HG03432 (cell line): ENCODE measurements around the gene DHX32.

ENCODE experiments used
- ATAC-seq: cut with Tn5 transposase; IDR thresholded peaks from one replicate; pipeline ENCODE4 v1.9.1; 2021; ENCODE audit warnings: mild to moderate bottlenecking, moderate library complexity; ENCODE audit not compliant: unreplicated experiment

The DHX32 gene

DNA sequence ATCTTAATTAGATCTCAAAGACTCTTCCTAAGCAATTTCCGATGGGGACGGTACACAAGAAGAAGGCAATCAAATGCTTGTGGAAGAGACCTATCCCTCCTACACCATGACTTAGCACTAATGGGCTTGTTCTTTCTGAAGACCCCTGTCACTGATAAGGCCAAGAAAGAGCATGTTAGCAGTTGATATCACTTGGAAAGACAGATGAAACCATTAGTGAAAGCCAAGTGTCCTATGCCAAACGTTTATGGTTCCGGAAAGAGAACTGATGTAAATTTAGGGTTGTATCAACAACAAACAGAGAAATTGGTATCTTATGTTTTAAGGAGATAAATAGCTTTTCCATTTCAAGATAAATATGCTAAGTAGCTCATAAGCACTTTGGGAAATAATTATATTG, 64.5 kb downstream of the DHX32 start:
- no peak for ATAC-seq

- no peak for ATAC-seq
Observed at GRCh38 chr10:125815764-125816163, 65.3 kb downstream of the DHX32 start.

DNA sequence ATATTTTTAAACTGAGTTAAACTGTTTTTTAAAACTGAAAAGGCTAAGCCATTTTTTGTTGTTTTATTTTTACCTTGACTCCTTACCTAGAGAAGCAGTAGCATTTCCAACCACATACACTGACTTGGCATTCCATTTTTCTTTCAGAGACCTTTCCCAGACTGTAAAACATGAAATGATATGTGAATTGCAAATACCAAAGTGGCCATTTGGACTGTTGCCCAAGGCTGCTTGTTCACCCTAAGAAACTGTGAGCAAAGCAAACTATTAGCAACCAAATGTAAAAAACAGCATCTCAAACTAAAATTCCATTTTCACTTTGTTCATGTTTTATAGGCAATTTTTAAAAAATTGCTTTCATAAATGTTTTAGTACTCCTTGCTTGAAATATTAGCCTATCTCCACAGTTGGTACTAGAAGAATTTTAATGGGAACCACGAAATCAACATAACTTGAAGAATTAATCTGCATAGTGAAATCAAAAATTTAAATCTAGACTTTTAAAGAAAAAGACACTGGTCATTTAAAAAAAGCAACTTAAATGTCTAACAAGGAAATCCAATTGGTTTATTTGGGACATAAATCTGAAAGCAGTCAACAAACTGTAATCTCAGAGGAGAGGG, 68.9 kb downstream of the DHX32 start:
- no peak for ATAC-seq

- ATAC-seq: no peak
Observed at GRCh38 chr10:125811251-125811650, 69.8 kb downstream of the DHX32 start.

DNA sequence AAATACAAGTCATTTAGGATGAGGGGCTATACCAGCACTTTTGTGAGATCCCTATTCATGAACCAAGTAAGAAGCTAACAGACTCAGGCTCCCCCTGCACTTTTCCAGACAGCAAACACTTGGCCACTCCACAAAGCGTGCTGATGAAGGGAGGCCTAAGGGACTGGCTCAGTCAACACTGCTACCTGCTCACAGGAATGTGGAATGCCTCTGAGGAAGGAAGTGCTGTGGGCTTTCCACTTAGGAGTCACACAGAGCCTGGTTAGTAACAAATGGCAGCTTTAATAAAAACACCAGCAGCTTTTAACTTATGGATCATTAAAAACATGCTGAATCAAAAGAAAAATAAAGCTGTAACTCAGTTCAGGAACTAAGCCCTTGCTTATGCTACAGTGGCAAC, 73.0 kb downstream of the DHX32 start:
- ATAC-seq: no peak

DNA sequence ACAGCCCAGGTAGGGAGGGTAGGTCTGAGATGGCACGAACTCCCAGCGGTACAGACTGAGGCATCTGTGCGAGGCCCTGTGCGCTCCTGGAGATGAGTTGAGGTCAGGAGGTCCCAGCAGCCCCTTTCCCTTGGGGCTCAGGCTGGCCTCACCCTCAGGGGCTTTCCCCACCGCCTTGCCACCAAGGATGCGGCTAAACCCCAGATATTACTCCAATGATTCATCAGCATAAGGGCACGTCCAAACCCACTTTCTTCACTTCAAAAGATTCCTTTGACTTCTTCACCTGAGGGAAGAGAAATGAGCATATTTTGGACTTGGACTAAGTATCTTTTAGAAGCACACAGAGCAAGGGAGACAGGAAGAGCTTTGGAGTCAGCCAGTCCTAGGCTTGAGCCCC, 78.4 kb downstream of the DHX32 start:
- ATAC-seq: no peak

DNA sequence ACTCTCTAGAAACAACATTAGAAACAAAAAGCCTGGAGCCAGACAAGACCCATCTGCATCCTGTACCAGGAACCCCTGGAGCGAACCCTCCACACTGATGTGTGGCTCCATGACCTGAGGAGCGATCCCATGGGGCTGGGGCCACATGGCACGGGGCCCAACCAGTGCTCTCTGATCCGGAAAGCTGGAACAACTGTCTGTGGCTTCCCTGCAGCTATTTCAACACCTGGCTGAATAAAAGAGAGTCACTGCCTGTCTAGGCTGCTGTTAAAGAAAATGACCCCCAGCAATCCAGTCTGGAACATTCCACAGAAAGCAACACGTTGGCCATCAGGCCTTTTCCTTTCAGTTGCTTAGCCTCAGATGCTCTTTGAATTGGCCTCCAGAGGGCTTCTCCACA, 79.0 kb downstream of the DHX32 start:
- no peak for ATAC-seq

- ATAC-seq: no peak
Observed at GRCh38 chr10:125801574-125801973, 79.5 kb downstream of the DHX32 start.

DNA sequence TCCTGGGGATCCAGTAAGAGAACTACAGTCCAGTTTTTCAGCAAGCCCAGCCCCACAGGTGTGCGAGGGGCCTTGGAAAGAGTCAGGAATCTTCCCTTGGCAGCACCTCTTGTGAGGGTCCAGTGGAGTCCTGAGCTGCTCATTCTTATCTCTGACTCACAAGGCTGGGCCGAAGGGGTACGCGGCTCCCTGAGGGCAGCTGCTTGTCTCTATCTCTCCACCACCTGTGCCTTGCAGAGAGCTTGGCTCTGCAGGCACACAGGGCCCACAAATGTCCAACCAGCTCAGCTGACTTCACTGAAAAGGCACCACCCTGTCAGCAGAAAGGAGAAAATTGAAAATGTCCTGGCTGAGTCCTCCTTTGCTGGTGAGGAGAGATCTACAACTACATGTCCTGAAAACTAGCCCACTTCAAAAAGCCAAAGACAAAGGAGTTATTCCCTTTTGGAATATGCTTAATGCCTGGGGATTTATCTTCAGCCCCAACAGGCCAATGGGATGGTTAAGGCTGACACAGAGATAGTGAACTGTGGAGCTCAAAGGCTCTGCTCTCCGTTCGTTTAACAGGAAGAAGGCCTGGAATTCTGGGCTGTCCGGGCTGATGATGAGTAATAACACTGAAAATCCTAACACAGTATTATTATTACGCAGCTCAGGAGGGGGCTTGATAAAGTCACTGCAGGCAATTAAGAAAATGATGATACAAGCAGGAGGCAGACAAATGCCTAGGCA, 81.5 kb downstream of the DHX32 start:
- no peak for ATAC-seq

DNA sequence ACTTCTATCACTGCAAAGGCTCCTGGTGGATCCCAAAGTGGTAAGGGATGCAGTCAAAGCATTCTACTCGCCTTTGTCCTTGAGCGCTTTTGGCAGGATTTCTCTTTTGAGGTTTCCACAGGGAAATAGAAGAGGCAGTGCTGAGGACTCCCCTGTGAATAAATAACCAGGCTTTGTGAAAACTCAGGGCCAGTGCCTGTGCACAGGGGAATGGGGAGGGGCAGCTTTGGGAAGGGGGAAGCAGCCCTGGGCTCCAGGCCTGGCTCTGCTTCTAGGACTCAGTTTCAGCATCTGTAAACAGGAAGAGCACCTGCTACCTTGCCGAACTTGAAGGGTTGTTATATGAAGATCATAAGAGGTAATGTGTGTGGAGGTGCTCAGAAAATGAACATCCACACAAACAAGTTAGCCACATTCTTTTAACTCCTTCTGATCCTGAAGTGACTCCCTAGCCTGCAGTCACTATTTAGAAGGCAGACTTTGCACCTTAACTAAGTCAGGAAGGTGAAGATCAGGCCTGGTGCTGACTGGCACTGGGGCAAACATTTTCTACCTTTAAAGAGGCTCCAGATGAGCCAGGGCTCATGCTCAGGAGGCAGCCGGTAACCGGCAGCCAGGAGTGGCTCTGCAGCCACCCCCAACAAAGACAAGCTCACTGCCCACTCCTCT, 83.0 kb downstream of the DHX32 start:
- ATAC-seq: no peak

GRCh38 chr10:125797424-125797823, 83.7 kb downstream of the DHX32 start:
- no peak for ATAC-seq

- ATAC-seq: no peak
Observed at GRCh38 chr10:125795637-125796190, 85.4 kb downstream of the DHX32 start.

DNA sequence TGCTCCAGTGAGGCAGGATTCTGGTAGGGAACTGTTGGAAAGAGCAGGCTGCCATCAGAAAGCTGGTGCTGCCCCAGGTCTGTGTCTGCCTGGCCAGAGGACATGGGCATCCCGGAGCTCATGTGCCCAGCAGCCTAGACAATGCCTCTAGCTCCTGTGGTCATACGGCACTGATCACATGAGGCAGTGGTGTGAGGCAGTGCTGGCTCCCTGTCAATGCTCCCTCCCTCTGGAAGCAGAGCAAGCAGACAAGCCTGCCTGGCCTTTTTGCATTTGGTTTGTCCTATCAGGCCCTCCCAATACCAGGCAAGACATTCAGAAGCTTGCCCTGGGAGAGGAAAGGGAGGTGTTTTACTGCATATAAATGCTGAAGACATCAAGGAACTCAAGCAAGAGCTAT, 86.0 kb downstream of the DHX32 start:
- no peak for ATAC-seq

- ATAC-seq: no peak
Observed at GRCh38 chr10:125792342-125793300, 88.5 kb downstream of the DHX32 start.

- no peak for ATAC-seq
Observed at GRCh38 chr10:125788156-125789034, 92.7 kb downstream of the DHX32 start.
